GM18508 (cell line): Measurements from ENCODE around the gene CARD16.

ENCODE experiments used
- ATAC-seq: cut with Tn5 transposase; IDR thresholded peaks from one replicate; pipeline ENCODE4 v1.9.1; 2021; ENCODE audit warnings: moderate number of reproducible peaks; ENCODE audit not compliant: insufficient read depth, unreplicated experiment

The CARD16 gene

DNA sequence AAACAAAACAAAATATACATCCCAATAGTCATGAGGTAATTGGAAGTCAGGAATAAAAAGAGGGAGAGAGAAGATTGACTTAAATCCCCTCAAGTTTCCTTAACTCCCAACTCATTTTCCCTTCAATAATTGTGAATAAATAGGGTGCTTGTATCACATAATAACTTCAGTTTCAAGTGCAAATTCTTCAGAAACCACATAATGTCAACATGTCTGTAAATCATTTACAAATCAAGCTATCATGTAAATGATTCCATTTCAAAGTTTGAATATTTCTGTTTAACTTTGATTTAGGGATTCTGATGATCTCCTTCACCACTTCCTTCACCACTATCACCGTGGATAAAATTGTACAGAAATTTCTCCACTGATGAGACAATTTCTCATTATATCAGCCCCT is 45.4 kb downstream of the CARD16 start:
- ATAC-seq = no peak

DNA sequence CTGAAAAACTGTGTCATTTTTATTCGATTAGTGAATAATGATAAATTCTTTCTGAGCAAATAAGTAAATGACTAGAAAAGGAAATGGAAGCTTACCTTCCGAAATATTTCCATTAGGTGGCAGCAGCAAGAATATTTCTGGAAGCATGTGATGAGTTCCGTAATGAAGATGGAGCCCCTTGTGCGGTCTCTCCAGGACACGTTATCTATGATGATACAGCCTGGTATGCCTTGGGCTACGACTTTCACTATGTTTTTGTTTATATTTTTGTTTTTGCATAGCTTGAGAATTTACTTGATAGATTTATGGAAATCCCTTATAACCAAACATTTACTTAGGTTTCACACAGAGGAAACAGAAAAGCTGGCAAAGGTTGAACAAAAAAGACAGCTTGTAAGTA is 47.8 kb downstream of the CARD16 start:
- no peak for ATAC-seq

DNA sequence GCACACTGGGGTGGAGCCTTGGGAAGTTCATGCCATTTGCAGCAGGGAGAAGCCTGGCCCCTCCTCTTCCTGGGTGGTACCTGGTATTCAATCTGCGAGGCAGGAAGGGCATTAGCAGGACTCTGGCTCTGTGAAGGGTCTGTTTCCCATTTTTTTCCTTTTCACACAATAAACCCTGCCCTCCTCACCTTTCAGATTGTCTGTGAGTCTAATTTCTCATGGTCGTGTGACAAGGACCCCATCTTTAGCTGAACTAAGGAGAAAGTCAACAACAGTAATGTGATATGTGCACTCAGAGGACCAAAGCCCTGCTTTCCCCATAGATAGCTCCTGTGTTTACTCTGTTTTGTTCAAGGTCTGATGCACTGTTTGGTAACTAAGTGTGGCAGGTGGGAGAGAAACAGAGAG is 50.1 kb downstream of the CARD16 start:
- ATAC-seq = no peak

DNA sequence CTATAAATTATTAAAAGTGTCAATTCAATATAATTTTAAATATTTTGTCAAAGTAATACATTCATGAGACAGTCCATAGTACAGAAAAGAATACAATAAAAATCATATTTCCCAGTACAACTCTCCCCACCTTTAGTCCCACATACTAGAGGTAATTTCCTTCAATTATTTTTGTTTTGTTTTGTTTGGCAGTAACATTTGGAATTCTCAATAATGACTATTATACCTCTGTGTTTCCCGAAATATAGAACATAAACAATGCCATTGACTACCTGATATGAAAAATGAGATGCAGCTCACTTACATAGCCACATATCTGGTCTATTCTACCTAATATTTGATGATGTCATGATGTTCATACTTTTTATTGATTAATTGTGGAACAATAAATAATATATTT is 52.4 kb downstream of the CARD16 start:
- no peak for ATAC-seq

GRCh38 chr11:104991994-104992393 is 53.1 kb downstream of the CARD16 start:
- ATAC-seq = no peak
